ENCODE measurements around the gene RARRES2. TPM values are rescaled to one million over a fixed set of nuclear protein-coding genes. Genes with fewer than 3 reads are reported as not detected.

The RARRES2 gene
- total RNA-seq, 1 donor from 2014 or later: not detected

DNA sequence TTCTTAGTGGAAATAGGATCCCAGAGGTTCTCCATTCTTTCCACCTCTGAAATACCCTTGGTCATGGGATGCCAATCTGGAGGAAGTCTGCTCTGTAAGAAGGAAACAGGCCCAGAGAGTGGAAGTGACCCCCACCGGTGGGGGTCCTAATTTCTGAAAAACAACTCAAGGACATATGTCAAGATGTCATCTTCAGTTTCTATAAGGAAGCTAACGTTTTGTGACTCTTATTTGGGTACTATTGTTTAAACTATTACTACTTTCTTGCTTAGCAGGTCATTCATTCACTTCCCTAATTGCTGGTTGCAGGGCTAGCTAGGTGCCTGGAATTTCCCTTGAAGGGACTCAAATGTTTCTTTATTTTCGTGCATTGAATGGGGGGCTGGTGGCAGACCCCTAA lies 35.8 kb upstream of the RARRES2 start:
- ChIA-PET CTCF (interaction anchor here (1.3 to 2.1 kb wide), 5 partner anchors 8 to 32 kb away, joined by 4 to 9 read pairs (median 5); partner anchors contain the start of gene REPIN1), POLR2A (interaction anchor here (1.3 to 4.8 kb wide), 8 partner anchors 10 to 60 kb away, joined by 3 to 261 read pairs (median 8); partner anchors contain the start of genes ACTR3C, LRRC61 and REPIN1)
- Mint-ChIP-seq H3K4me1 (peaks cover 81% of the 10 kb centered on the region), H3K27me3 (no peaks in the 10 kb centered on the region), H3K36me3 (ENCODE audit: low read depth) (peaks cover 29% of the 10 kb centered on the region), H3K9me3 (no peaks in the 10 kb centered on the region), H3K4me3 (peak overlapping the region; percentile 81), H3K27ac (peak overlapping the region; percentile 88)
- intact Hi-C loops (cut with micrococcal nuclease): loop anchor here (5.0 kb wide), 2 partner anchors 605 to 650 kb away; partner anchors contain the start of genes ABCB8 and ZNF467
- ATAC-seq (ENCODE audit: low read depth): no peak
- TF ChIP-seq, protein P1, sequence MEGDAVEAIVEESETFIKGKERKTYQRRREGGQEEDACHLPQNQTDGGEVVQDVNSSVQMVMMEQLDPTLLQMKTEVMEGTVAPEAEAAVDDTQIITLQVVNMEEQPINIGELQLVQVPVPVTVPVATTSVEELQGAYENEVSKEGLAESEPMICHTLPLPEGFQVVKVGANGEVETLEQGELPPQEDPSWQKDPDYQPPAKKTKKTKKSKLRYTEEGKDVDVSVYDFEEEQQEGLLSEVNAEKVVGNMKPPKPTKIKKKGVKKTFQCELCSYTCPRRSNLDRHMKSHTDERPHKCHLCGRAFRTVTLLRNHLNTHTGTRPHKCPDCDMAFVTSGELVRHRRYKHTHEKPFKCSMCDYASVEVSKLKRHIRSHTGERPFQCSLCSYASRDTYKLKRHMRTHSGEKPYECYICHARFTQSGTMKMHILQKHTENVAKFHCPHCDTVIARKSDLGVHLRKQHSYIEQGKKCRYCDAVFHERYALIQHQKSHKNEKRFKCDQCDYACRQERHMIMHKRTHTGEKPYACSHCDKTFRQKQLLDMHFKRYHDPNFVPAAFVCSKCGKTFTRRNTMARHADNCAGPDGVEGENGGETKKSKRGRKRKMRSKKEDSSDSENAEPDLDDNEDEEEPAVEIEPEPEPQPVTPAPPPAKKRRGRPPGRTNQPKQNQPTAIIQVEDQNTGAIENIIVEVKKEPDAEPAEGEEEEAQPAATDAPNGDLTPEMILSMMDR (IDR thresholded peaks at IDR 0.05): no peak
- no peak for DNase-seq

DNA sequence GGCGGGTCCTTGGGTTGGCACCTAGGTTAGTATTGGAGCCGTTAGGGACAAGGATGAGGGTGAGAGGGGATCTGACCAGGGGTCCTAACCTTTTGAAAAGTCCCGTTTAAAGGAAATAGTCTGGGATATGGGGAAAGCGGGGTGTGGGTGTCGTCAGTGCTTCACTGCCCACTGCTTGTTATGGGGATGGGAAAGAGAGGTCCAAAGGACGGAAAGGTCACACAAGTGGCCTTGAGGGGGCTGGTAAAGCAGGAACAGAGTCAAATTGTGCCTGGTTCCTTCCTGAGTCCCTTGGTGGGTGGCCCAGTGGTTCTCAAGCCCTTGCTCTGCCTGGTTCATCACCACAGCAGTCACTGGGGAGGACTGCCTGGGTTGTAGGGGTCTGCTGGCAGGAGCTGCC lies 35.1 kb upstream of the RARRES2 start:
- Mint-ChIP-seq H3K36me3 (ENCODE audit: low read depth) (peaks cover 30% of the 10 kb centered on the region), H3K9me3 (no peaks in the 10 kb centered on the region), H3K27me3 (no peaks in the 10 kb centered on the region), H3K4me3 (no peak overlapping the region), H3K4me1 (peaks cover 75% of the 10 kb centered on the region), H3K27ac (peak overlapping the region; percentile 74)
- intact Hi-C loops (cut with micrococcal nuclease): loop anchor here (5.0 kb wide), 2 partner anchors 604 to 651 kb away; partner anchors contain the start of genes ABCB8 and ZNF467
- CTCF ChIA-PET: interaction anchor here (1.8 to 2.1 kb wide), 2 partner anchors 9 to 30 kb away, joined by 6 to 9 read pairs; partner anchors contain the start of gene REPIN1
- no peak for DNase-seq
- POLR2A ChIA-PET: interaction anchor here (1.0 to 16.5 kb wide), 6 partner anchors 9 to 36 kb away, joined by 3 to 421 read pairs (median 100); partner anchors contain the start of gene REPIN1
- no peak for ATAC-seq (ENCODE audit: low read depth)
- TF ChIP-seq, protein P1 (IDR thresholded peaks at IDR 0.05): no peak

DNA sequence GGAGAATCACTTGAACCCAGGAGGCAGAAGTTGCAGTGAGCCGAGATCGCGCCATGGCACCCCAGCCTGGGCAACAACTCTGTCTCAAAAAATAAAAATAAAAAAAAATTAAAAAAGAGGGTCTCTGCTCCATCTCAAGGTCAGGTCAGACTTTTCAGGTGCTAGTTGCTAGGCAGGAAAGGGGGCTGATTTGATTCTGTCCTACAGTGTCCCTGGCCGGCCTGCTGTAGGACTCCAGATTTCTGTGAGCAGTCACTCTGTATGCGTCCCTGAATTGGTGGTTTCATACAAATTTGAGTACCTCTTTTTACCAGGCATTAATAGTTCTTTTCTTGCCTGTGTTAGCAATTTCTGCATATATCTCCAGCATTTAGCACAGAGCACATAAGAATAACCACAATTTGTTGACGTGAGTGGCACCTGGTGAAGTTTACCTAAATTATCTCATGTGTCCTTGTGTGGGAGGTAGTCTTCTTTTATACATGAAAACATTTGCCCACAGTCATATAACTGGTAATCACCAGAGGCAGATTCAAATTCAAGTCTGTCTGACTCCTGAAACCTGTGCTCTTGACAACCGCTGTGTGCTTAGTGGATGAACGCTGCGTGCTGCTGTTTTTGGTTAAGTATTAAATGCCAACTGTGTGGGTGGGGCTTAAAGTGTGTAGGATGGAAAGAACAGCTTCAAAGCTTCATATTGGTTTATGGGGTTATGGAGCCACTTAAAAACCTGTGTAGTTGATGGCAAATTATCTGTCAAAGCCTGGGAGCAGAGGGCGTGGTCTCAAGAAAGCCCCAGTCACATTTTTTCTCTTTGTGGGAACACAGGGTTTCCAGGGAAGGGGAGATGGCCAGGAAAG lies 34.5 kb upstream of the RARRES2 start:
- Mint-ChIP-seq H3K4me3 (peak overlapping the region; percentile 5), H3K4me1 (peaks cover 72% of the 10 kb centered on the region), H3K27me3 (no peaks in the 10 kb centered on the region), H3K36me3 (ENCODE audit: low read depth) (peaks cover 34% of the 10 kb centered on the region), H3K9me3 (no peaks in the 10 kb centered on the region), H3K27ac (peak overlapping the region; percentile 74)
- ATAC-seq (ENCODE audit: low read depth) (no peak), DNase-seq (no peak)
- intact Hi-C loops (cut with micrococcal nuclease): loop anchor here (5.0 kb wide), 2 partner anchors 604 to 651 kb away; partner anchors contain the start of genes ABCB8 and ZNF467
- ChIA-PET POLR2A (interaction anchor here (0.6 to 16.5 kb wide), 3 partner anchors 9 to 1752 kb away, joined by 4 to 421 read pairs (median 5); a partner anchor contains a TSS), CTCF (interaction anchor here (0.7 kb wide), 1 partner anchor 27 kb away, joined by 3 read pairs; no protein-coding TSS in a partner anchor)
- TF ChIP-seq, protein P1 (IDR thresholded peaks at IDR 0.05): no peak

- Mint-ChIP-seq H3K27me3 (no peaks in the 10 kb centered on the region), H3K9me3 (no peaks in the 10 kb centered on the region), H3K27ac (peak overlapping the region; percentile 41), H3K4me1 (peaks cover 72% of the 10 kb centered on the region), H3K36me3 (ENCODE audit: low read depth) (peaks cover 42% of the 10 kb centered on the region), H3K4me3 (no peak overlapping the region)
- ChIA-PET CTCF (no interaction called here), POLR2A (interaction anchor here (0.8 to 16.5 kb wide), 3 partner anchors 9 to 51 kb away, joined by 4 to 421 read pairs (median 7); partner anchors contain the start of genes ACTR3C and LRRC61)
- DNase-seq (no peak), ATAC-seq (ENCODE audit: low read depth) (no peak)
- TF ChIP-seq, protein P1 (IDR thresholded peaks at IDR 0.05): no peak
- intact Hi-C loops (cut with micrococcal nuclease): no loop called here
Observed at GRCh38 chr7:150374472-150374871, 33.0 kb upstream of the RARRES2 start.

All from activated B cell treated with CpG ODN at 0.5 μM for 24 hours (primary cell).